ENCODE measurements around the gene VMAC. TPM values are rescaled to one million over a fixed set of nuclear protein-coding genes. Genes with fewer than 3 reads are reported as not detected.

The VMAC gene
- total and polyA plus RNA-seq, 2 of the 8 experiments (the other 6 are each of a cell fraction or from before 2014, with no cell fraction given), result 1.3 to 2.2 TPM

GRCh38 chr19:5894704-5895349, 9.8 kb upstream of the VMAC start:
- CTCF ChIA-PET (ENCODE audit: partially characterized antibody), result interaction anchor here (0.6 to 1.7 kb wide), 4 partner anchors 87 to 1808 kb away, joined by 3 to 4 read pairs (median 4); no protein-coding TSS in a partner anchor
- Histone ChIP-seq H2BK12ac (ENCODE audit: low read depth, low read length) (no peak overlapping the region), H3K23ac (ENCODE audit: insufficient read length) (no peak overlapping the region), H3K9ac (replicated peaks in 1 of 4; ENCODE audit: extremely low read depth in 1 of 4, low read depth in 3 of 4, low read length in 3 of 4) (no peak overlapping the region), H2BK15ac (ENCODE audit: low read length) (no peak overlapping the region), H3K4ac (replicated peaks; ENCODE audit: insufficient read length, low read depth, low read length) (no peak overlapping the region), H3K4me3 (ENCODE audit: extremely low read depth in 1 of 4, insufficient read depth in 2 of 4, low read depth in 3 of 4, low read length in 4 of 4) (no peak overlapping the region), H3K56ac (replicated peaks; ENCODE audit: insufficient read length, low read depth, low read length) (no peak overlapping the region), H3K27ac (ENCODE audit: low read depth, low read length) (no peak overlapping the region), H4K91ac (replicated peaks; ENCODE audit: insufficient read length, low read length) (no peak overlapping the region), H2AK5ac (ENCODE audit: low read depth, low read length) (no peak overlapping the region), H3K79me1 (ENCODE audit: low read depth, low read length) (peaks cover 2% of the 10 kb centered on the region; the same call in 1 of the 2 replicates), H3K18ac (ENCODE audit: extremely low read depth, low read length) (no peak overlapping the region), H3K36me3 (ENCODE audit: control insufficient read depth in 2 of 4, insufficient read depth in 4 of 4, low read length in 3 of 4) (peaks cover 0 to 16% (median 8%) of the 10 kb centered on the region in 4 experiments; a peak in 5 of 8 replicates), H3K4me1 (replicated peaks in 1 of 4; ENCODE audit: control insufficient read depth in 3 of 4, insufficient read depth in 4 of 4, low read length in 3 of 4) (peaks cover 0 to 11% (median 4%) of the 10 kb centered on the region in 4 experiments; a peak in 5 of 7 replicates), H3K79me2 (ENCODE audit: control insufficient read depth in 1 of 2, insufficient read depth in 2 of 2, low read length in 2 of 2) (peaks cover 0 to 7% of the 10 kb centered on the region in 2 experiments; a peak in 1 of 4 replicates), H4K20me1 (replicated peaks in 1 of 2; ENCODE audit: control insufficient read depth in 1 of 2, insufficient read depth in 2 of 2, low read length in 2 of 2) (peaks cover 5 to 19% of the 10 kb centered on the region in 2 experiments), H2BK5ac (ENCODE audit: low read depth, low read length) (no peak overlapping the region), H3K9me3 (ENCODE audit: insufficient read depth in 2 of 2, low read depth in 1 of 2, low read length in 1 of 2) (no peaks in the 10 kb centered on the region), H2BK120ac (replicated peaks; ENCODE audit: low read depth, low read length) (no peak overlapping the region), H3K27me3 (replicated peaks in 1 of 4; ENCODE audit: control insufficient read depth in 3 of 4, extremely low read depth in 1 of 4, insufficient read depth in 3 of 4, low read length in 3 of 4) (peaks cover 0 to 1% (median 0%) of the 10 kb centered on the region in 4 experiments; a peak in 3 of 7 replicates), H2AFZ (ENCODE audit: low read length) (no peak overlapping the region), H3K4me2 (ENCODE audit: insufficient read depth in 1 of 2, low read depth in 2 of 2, low read length in 2 of 2) (no peak overlapping the region), H4K5ac (ENCODE audit: insufficient read length, low read depth, low read length) (no peak overlapping the region), H2BK20ac (ENCODE audit: low read length) (no peak overlapping the region), H4K8ac (ENCODE audit: extremely low read depth, insufficient read depth, low read length) (no peak overlapping the region), H3K14ac (ENCODE audit: insufficient read length) (no peak overlapping the region), H3K23me2 (ENCODE audit: low read depth, low read length) (no peaks in the 10 kb centered on the region)
- DNase-seq (ENCODE audit: low read depth in 1 of 2, low spot score in 2 of 2) (no peak), FAIRE-seq (no peak)
- WGBS, 2 experiments (ENCODE audit: extremely low coverage in 1 of 2, insufficient coverage in 1 of 2, insufficient read length in 1 of 2, insufficient replicate concordance in 2 of 2, low coverage in 1 of 2, low lambda C conversion rate in 2 of 2, missing lambda C conversion rate in 1 of 2), result 93% methylated on average over 23 of the region's 28 CpGs; no CpG with 5 or more reads in 1 of the 2 experiments
- TF ChIP-seq JUND (IDR thresholded peaks at IDR 0.05; ENCODE audit: low read length), result no peak
- no peak for TF ChIP-seq CTCF (IDR thresholded peaks at IDR 0.05; ENCODE audit: control extremely low read depth in 1 of 3, insufficient read depth in 1 of 3, low read depth in 1 of 3, low read length in 3 of 3)
- no peak for TF ChIP-seq GABPA (IDR thresholded peaks at IDR 0.05; ENCODE audit: borderline replicate concordance, insufficient read depth, low read length)
- no peak for TF ChIP-seq YY1 (IDR thresholded peaks at IDR 0.05; ENCODE audit: low read depth, low read length)
- no peak for TF ChIP-seq CEBPB (IDR thresholded peaks at IDR 0.05; ENCODE audit: low read depth, low read length)
- no peak for TF ChIP-seq CHD1 (IDR thresholded peaks at IDR 0.05; ENCODE audit: low read depth, low read length)
- no peak for TF ChIP-seq E2F6 (IDR thresholded peaks at IDR 0.05)
- no peak for TF ChIP-seq RXRA (IDR thresholded peaks at IDR 0.05; ENCODE audit: insufficient read depth, low read depth, low read length)
- POLR2A ChIA-PET (ENCODE audit: partially characterized antibody), result interaction anchor here (1.2 to 3.7 kb wide), 2 partner anchors 9 to 66 kb away, joined by 6 to 20 read pairs; partner anchors contain the start of genes NDUFA11 and VMAC
